ENCODE measurements around the gene TRIM10.
A peak's percentile ranks its signal among the peaks of the same experiment; 100 is the strongest.

The TRIM10 gene

GRCh38 chr6:30163090-30163917 is 2.3 kb upstream of the TRIM10 start, which contains the start of gene TRIM15:
Gene TRIM15, plus strand, starts transcription at chr6:30163546. Its CDS starts 139 bp downstream, at chr6:30163685.
- no peak within 1 kb of the TSS for H3K27ac ChIP-seq (ENCODE audit: poor library complexity, severe bottlenecking)
- no peak for DNase-seq (ENCODE audit: low spot score)
- H3K4me1 ChIP-seq (ENCODE audit: insufficient read depth, poor library complexity, severe bottlenecking), result peaks cover 6% of the 10 kb centered on the region
- H3K4me3 ChIP-seq (ENCODE audit: severe bottlenecking), result no peak within 1 kb of the TSS
- H3K27me3 ChIP-seq (ENCODE audit: insufficient read depth, poor library complexity, severe bottlenecking), result no peaks in the 10 kb centered on the region
- H3K36me3 ChIP-seq (ENCODE audit: low read depth), result no peaks in the 10 kb centered on the region
- TF ChIP-seq CTCF (IDR thresholded peaks at IDR 0.05; ENCODE audit: poor library complexity, severe bottlenecking), result no peak
- peak; percentile 70 for ATAC-seq (ENCODE audit: low read depth)
- no peaks in the 10 kb centered on the region for H3K9me3 ChIP-seq (ENCODE audit: severe bottlenecking)

- no peak overlapping the region for H3K4me3 ChIP-seq (ENCODE audit: severe bottlenecking)
- no peak for TF ChIP-seq CTCF (IDR thresholded peaks at IDR 0.05; ENCODE audit: poor library complexity, severe bottlenecking)
- DNase-seq (ENCODE audit: low spot score) (no peak), ATAC-seq (ENCODE audit: low read depth) (no peak)
- no peak overlapping the region for H3K27ac ChIP-seq (ENCODE audit: poor library complexity, severe bottlenecking)
- no peaks in the 10 kb centered on the region for H3K9me3 ChIP-seq (ENCODE audit: severe bottlenecking)
- H3K4me1 ChIP-seq (ENCODE audit: insufficient read depth, poor library complexity, severe bottlenecking), result peaks cover 6% of the 10 kb centered on the region
- no peaks in the 10 kb centered on the region for H3K27me3 ChIP-seq (ENCODE audit: insufficient read depth, poor library complexity, severe bottlenecking)
- no peaks in the 10 kb centered on the region for H3K36me3 ChIP-seq (ENCODE audit: low read depth)
Measured at GRCh38 chr6:30162265-30163089, 1.5 kb upstream of the TRIM10 start.

- no peaks in the 10 kb centered on the region for H3K36me3 ChIP-seq (ENCODE audit: low read depth)
- H3K27ac ChIP-seq (ENCODE audit: poor library complexity, severe bottlenecking), result no peak overlapping the region
- H3K9me3 ChIP-seq (ENCODE audit: severe bottlenecking), result no peaks in the 10 kb centered on the region
- H3K4me1 ChIP-seq (ENCODE audit: insufficient read depth, poor library complexity, severe bottlenecking), result peaks cover 20% of the 10 kb centered on the region
- H3K27me3 ChIP-seq (ENCODE audit: insufficient read depth, poor library complexity, severe bottlenecking), result no peaks in the 10 kb centered on the region
- ATAC-seq (ENCODE audit: low read depth) (no peak), DNase-seq (ENCODE audit: low spot score) (no peak)
- no peak overlapping the region for H3K4me3 ChIP-seq (ENCODE audit: severe bottlenecking)
- no peak for TF ChIP-seq CTCF (IDR thresholded peaks at IDR 0.05; ENCODE audit: poor library complexity, severe bottlenecking)
Measured at GRCh38 chr6:30160008-30160784, 815 bp downstream of the TRIM10 start.

- DNase-seq (ENCODE audit: low spot score), result no peak
- no peak for ATAC-seq (ENCODE audit: low read depth)
- Histone ChIP-seq H3K27ac (ENCODE audit: poor library complexity, severe bottlenecking) (no peak overlapping the region), H3K27me3 (ENCODE audit: insufficient read depth, poor library complexity, severe bottlenecking) (no peaks in the 10 kb centered on the region), H3K4me1 (ENCODE audit: insufficient read depth, poor library complexity, severe bottlenecking) (peaks cover 28% of the 10 kb centered on the region), H3K9me3 (ENCODE audit: severe bottlenecking) (no peaks in the 10 kb centered on the region), H3K36me3 (ENCODE audit: low read depth) (no peaks in the 10 kb centered on the region), H3K4me3 (ENCODE audit: severe bottlenecking) (no peak overlapping the region)
- no peak for TF ChIP-seq CTCF (IDR thresholded peaks at IDR 0.05; ENCODE audit: poor library complexity, severe bottlenecking)
Measured at GRCh38 chr6:30158475-30159040, 2.5 kb downstream of the TRIM10 start.

Data from RWPE2 (cell line).